ENCODE results near the gene CDH2.
"Not testable (repeated sequence)": the region's sequence is repeated elsewhere in the genome, so short reads cannot be mapped to it uniquely, and the experiment has no call there.

The CDH2 gene

DNA sequence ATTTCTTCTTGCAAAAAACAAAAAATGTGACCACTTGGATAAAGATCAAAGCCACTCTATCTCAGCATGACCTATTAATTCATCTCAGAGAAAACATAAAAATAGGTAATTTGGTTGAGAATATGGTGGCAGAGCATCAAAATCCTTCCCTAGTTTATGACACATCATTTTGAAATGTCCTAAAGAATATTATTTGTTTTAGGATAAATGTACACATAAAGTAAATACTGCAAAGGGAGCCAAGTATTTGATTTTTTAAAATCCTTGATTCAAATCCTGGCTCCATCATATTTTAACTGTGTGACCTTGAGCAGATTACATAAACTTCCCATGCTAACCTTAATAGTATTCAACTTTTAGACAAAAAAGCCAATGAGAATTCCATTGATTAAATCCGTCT lies 206.6 kb downstream of the CDH2 start:
- DNase-seq: no peak

DNA sequence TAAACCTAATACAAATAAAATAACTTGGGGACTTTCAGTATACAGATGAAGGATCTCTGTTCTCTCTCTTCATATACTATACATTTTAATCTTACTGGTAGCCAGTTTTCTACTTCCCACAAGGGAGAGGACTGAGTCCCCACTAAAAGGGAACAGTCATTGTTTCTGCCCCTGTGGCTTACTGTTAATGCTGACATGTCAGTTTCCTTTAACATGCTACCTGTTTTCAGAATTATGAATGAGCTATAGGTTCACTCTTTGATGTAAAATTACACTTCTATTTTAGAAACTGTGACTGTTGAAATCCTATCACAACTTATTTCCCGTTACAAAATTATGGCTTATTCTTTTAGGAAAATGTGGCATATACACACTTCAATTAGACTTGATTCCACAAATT lies 207.7 kb downstream of the CDH2 start:
- no peak for DNase-seq

- DNase-seq: no peak
These were observed 208.8 kb downstream of the CDH2 start for GRCh38 chr18:27967913-27968824.

- no peak for DNase-seq
These were observed 210.0 kb downstream of the CDH2 start for GRCh38 chr18:27966881-27967280.

DNA sequence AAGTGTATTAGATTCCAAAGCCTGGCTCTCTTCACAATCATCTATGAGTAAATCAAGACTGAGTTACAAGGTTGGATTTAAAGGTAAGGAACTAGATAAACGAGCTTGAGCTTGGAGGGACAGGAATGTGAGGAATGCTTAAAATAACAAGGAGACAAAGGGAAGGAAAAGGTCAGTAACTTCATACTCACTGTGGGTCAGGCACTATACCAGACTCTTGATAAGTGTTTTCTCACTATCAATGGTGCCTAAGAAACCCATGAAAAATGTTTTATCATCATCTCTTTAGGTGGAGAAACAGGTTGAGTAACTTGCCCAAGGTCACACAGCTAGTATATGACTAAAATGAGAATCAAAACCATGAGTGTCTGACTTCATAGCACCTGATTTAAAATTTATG lies 212.1 kb downstream of the CDH2 start:
- no peak for DNase-seq

GRCh38 chr18:27959101-27959500 lies 217.8 kb downstream of the CDH2 start:
- DNase-seq: no peak

DNA sequence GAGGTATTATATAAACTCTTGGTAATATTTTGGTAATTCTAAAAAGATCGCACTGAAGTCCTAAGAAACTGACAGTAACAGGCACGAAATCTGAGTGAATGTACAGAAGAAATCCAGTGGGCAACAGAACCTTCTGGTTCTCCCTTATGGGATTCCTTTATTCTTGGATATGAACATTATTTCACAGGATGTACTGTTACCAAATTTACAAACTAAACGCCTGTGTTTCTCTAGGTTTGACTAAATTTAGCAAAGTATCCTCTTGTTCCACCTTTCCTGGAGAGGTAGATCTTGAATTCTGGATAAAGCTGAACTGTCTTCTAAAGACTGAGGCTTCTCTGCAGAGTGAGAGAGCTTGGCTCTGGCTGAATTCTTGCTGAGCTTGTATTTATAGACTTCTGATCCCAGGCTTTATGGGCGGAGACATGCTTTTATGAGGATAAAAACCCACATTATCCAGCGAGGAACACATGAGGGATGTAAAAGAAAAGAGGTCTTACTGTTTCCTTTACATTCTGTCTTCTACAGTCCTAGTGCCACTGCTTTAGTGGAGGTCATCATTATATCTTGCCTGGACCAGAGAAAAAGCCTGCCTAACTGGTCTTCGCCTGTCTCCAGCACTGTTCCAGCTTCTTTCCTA lies 220.8 kb downstream of the CDH2 start:
- DNase-seq: no peak

GRCh38 chr18:27954226-27954625 lies 222.7 kb downstream of the CDH2 start:
- DNase-seq: no peak

- no peak for DNase-seq
These were observed 224.2 kb downstream of the CDH2 start for GRCh38 chr18:27952741-27953140.

- DNase-seq: no peak
These were observed 226.2 kb downstream of the CDH2 start for GRCh38 chr18:27950648-27951228.

GRCh38 chr18:27948986-27949385 lies 227.9 kb downstream of the CDH2 start:
- no peak for DNase-seq

DNA sequence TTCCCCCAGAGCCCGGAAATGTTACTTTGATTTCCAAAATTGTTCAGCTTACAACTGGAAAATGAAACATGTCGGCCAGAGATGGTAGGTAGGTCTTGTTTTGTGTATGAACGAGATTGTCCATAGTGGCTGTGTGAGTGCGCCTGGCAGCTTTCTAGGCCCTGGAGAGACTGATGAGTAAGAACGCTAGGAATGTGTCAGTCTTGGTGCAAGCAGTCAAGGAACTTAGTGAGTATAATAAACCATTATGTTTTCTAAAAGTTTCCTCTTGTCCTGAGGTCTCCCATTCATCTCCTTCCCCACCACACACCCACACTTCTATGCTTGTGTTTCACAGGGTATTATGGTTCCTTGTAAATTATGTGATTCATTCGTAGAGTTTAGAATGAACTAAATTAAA lies 234.2 kb downstream of the CDH2 start:
- DNase-seq: no peak

GRCh38 chr18:27931535-27931934 lies 245.4 kb downstream of the CDH2 start:
- DNase-seq: no peak

GRCh38 chr18:27922780-27923179 lies 254.2 kb downstream of the CDH2 start:
- DNase-seq: no peak

DNA sequence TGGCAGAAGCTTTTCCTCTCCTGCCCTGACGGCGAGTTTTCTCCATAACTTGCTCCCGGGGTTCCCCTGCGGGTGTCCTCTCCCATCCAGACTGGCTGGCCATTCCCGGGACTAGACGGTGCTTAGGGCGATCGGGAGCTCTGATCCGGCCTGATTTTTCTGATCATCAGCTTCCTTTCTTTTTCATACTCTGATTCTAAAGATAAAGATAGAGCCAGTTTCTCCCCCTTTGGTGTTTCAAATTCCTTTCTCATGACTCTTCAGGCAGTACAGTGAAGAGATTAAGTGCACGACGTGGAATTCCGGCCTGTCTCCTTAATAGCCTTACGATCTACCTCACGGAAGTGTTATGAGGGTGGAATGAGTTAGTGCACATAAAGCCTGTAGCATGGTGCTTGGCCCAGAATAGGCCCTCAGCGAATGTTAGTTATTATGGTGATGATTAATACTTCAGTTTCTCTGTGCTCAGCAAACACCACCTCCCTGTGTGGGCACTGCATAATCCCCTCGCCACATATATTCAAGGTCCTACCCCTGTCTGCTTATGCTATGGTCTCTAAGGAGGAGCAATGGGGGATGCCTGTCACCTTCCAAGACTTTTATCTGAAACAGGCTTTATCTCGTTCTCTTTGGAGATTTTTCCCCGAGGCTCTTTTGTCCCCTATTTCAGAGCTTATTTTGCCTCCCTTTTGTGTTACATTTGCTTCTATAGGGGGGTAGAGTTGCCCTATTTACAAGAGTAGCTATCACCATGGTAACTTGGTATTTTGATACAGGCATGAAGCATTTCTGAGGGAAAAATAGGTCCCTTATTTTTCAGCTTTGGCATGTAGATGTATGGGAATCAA lies 254.8 kb downstream of the CDH2 start:
- DNase-seq: no peak

DNA sequence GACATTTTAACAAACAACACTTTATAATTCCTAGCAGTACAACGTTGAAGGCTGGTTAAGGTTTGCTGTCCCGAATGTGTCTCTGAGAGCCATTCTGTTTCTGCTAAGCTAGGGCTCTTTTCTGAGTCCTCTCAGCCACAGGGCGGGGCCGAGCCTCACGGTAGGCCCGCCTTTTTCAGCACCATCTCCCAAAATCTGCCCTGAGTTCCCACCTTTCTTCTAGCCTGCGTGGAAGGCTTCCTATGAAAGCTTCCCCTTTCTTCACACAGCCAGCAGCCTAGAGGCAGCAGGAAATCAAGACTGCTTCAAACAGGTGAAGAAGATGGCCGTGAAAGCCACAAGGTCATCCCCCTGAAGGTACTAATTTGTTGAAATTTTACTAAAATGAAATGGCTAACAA lies 255.5 kb downstream of the CDH2 start:
- DNase-seq: no peak

GRCh38 chr18:27920836-27921235 lies 256.1 kb downstream of the CDH2 start:
- no peak for DNase-seq

GRCh38 chr18:27906189-27906588 lies 270.7 kb downstream of the CDH2 start:
- DNase-seq: not testable (repeated sequence)

DNA sequence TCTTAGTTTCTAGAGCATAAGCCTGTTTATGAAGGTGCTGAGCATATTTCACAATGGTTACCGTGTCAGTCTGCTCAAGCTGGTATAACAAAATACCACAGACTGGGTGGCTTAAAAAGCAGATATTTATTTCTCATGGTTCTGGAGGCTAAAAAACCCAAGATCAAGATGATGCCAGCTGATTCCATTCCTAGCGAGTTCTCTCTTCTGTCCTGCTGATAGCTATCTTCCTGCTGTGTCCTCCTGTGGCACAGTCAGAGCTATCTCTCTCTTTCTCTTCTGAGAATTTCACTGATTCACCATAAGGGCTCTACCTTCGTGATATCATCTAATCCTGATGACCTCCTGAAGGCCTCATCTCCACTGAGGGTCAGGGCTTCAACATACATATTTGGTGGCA lies 273.0 kb downstream of the CDH2 start:
- no peak for DNase-seq

DNA sequence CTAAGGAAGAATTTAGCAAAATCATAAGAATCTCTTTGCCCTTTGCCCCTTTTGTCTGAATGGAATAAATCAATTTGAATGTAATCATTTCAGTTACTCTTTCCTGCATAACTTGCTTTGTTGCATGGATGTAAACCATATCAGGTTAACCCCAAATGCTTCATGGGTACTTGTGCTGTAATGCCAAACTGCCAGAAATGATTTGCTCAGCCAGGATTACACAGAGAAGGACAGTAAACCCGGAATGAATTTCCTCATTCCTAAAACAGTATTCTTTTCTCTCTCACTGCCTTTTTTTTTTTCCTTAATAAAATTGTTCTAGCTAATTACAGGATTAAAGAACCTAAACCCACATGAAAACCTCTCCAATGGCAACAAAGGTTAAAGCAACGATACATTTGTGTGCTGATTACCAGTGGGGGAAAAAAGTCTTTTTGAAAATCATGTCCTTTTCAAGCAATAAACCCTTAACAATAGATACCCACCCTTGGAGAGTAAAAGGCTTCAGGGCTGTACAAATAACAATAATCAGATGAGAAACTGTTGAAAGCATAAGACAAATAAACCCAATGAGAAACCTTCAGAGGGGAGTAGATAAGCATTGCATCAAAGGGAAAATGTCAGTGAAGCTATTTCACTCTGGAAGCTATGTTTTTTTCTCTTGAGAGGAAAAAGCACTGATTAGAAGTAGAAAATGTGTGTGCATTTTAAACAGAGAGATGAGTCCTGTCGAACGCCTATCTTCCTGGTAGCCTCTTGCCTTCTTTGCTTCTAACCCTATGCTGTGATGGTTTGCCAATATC lies 275.3 kb downstream of the CDH2 start:
- DNase-seq: no peak
